Esophagus (tissue), 2 donors: ENCODE measurements around the gene SLC22A4. TPM values are rescaled to one million over a fixed set of nuclear protein-coding genes. Genes with fewer than 3 reads are reported as not detected.

Experiments
- H3K27ac ChIP-seq, 2 donors: one replicate each; pipeline ENCODE4 v1.5.1; 2013; ENCODE audit warnings: low read depth in 2 of 2, mild to moderate bottlenecking in 2 of 2, inconsistent platforms in 1 of 2, low read length in 1 of 2, moderate library complexity in 1 of 2
- H3K27me3 ChIP-seq, 2 donors: one replicate each; pipeline ENCODE4 v1.6.1; 2013; ENCODE audit warnings: low read length in 2 of 2, control low read depth in 1 of 2, mild to moderate bottlenecking in 1 of 2; ENCODE audit not compliant: insufficient read depth in 2 of 2, control insufficient read depth in 1 of 2
- H3K36me3 ChIP-seq, 2 donors: one replicate each; pipeline ENCODE4 v1.6.1; 2013; ENCODE audit warnings: low read length in 1 of 2; ENCODE audit not compliant: control insufficient read depth in 2 of 2, insufficient read depth in 2 of 2
- H3K4me1 ChIP-seq, 2 donors: one replicate each; pipeline ENCODE4 v1.6.1; 2013; ENCODE audit warnings: low read length in 1 of 2; ENCODE audit not compliant: control insufficient read depth in 2 of 2, insufficient read depth in 2 of 2
- H3K4me3 ChIP-seq, 2 donors: one replicate each; pipeline ENCODE4 v1.5.1; 2013; ENCODE audit warnings: low read length in 2 of 2, mild to moderate bottlenecking in 2 of 2, low read depth in 1 of 2, moderate library complexity in 1 of 2
- H3K9me3 ChIP-seq, 2 donors: one replicate each; pipeline ENCODE4 v1.6.1; 2013; ENCODE audit warnings: mild to moderate bottlenecking in 2 of 2, low read depth in 1 of 2, low read length in 1 of 2, moderate library complexity in 1 of 2; ENCODE audit not compliant: control insufficient read depth in 2 of 2, insufficient read depth in 1 of 2
- WGBS, 2 donors: extraction: QIAGEN DNeasy Blood & Tissue Kit; methylation state at CpG; one replicate each; pipeline ENCODE4 v1.1.7; 2013; 5-methylcytosine and 5-hydroxymethylcytosine counted together
- polyA plus RNA-seq, 2 donors: library from polyadenylated mRNA; stranded (reverse); fragments of 200-250 nt; gene quantifications; one replicate each; pipeline ENCODE4 v1.2.3, GENCODE V29; 2013
- donor health status: healthy with polysubstance abuse.
- donor health status: Bipolar disorder and iron deficiency.

The SLC22A4 gene
- polyA plus RNA-seq, 2 donors: 0.14 to 0.16 TPM

DNA sequence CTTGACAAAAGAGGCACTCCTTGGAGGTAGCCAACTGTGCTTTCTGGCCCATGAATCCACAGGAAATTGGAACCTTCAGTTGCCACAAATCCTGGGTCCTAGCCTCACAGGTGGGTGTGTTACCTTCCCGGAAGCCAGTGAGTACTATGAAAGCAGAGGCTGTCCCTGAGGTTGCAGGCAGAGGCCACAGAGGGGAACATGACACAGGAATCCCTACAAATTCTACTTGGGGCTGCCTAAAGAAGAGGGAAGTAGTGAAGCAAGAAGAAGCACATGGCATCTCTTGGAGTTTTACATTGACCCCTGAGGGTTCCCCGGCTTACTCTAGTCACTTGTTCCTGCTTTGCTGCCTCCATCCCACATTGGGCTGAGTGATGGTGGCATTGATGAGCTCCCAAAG lies 77.9 kb downstream of the SLC22A4 start:
- no peak overlapping the region for H3K27ac ChIP-seq
- no peaks in the 10 kb centered on the region for H3K9me3 ChIP-seq
- peaks cover 6 to 7% of the 10 kb centered on the region in 2 donors for H3K4me1 ChIP-seq
- no peaks in the 10 kb centered on the region for H3K36me3 ChIP-seq
- WGBS, 2 donors: 67 to 69% methylated on average over 2 of the region's 2 CpGs
- H3K4me3 ChIP-seq: no peak overlapping the region
- no peaks in the 10 kb centered on the region for H3K27me3 ChIP-seq

DNA sequence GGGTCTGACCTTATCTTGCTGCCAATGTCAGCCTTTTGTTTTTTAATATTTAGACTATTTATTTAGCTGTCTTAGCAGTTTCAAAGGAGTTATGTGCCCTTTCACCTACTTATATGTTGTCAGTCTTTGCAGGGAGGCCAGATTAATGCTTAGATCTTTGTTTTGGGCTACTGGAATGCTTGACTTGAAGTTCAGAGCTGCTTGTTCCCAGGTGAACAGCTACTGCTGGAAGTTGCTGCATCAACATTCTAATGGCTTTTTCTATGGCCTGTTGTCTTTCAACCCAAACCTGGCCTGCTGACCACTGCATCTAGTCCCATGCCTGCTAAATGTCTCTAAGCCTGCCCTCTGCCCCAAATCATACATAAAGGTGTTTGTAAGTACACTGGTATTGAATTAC lies 78.3 kb downstream of the SLC22A4 start:
- Histone ChIP-seq H3K27ac (no peak overlapping the region), H3K9me3 (no peaks in the 10 kb centered on the region), H3K27me3 (no peaks in the 10 kb centered on the region), H3K36me3 (no peaks in the 10 kb centered on the region), H3K4me3 (no peak overlapping the region), H3K4me1 (peaks cover 6 to 7% of the 10 kb centered on the region in 2 donors)

DNA sequence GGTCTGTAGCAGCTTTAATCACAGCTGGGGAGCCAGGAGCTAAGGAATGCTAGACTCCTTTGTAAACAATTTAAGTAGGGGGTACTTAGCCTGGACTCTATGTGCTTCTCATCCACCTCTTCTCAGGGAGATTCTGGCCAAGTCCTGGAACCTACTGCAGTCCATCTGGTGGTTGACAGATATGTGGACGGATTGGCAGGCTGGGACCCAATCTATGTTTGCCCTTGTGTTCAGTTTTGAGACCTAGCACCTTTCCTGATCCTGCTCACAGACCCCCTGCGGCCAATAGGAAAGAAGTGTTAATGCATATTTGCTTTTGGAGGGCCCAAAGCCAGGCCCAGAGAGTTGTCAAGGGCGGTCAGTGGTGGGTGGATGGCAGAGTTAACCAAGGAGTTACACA lies 81.8 kb downstream of the SLC22A4 start:
- WGBS, 2 donors: 89 to 96% methylated on average over 3 of the region's 3 CpGs

DNA sequence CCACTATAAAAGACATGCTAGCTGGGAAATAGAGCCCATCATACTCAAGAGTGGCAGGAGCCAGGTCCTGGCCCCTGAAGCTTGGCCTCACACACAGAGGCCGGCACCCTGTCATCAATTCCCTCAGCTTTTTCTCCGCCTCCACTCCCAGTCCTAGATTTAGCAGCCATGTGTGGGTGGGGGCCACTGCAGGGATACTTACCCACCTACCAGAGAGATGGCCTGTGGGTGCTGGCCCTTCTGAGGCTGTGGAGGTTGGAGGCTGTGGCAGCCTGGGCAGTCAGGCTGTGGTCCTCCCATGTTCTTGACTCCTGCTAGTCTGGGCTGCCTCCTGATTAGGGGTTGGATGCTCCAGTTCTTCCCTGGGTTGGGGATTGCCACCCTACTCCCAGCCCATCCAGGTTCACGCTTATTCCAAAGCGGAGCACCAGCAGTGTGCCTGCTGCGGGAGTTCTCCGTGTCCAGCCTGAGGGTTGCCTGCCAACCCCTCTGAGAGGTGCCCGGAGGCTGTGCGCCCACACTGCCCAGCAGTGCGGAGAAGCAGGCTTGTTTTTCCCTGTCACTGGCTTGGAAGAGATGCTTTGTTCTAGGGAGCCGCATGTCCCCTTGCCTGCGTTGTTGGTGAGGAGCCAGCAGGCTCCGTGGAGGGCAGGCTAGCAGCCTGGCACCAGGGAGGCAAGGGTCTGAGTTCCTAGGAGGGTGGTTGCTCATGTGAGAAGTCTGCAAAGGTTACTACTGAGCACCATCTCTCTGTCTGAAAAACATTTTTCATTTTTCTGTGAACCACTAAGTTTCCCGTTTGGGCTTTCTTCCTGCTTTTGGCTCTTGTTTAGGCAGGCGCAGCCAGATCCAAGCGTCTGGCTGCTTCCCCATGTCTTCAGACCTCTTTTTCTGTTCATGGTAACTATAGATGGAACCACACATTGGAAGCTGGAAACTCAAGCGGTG lies 82.8 kb downstream of the SLC22A4 start:
- Histone ChIP-seq H3K9me3 (no peaks in the 10 kb centered on the region), H3K27me3 (no peaks in the 10 kb centered on the region), H3K27ac (no peak overlapping the region), H3K36me3 (peaks cover 0 to 3% of the 10 kb centered on the region in 2 donors), H3K4me3 (no peak overlapping the region), H3K4me1 (peaks cover 0 to 2% of the 10 kb centered on the region in 2 donors)
- WGBS, 2 donors: 71 to 77% methylated on average over 16 of the region's 16 CpGs

More for the DNA sequence above, 81.8 kb downstream of the SLC22A4 start:
- Histone ChIP-seq H3K4me1 (peaks cover 0 to 3% of the 10 kb centered on the region in 2 donors), H3K9me3 (no peaks in the 10 kb centered on the region), H3K36me3 (peaks cover 0 to 3% of the 10 kb centered on the region in 2 donors), H3K4me3 (no peak overlapping the region), H3K27ac (no peak overlapping the region), H3K27me3 (no peaks in the 10 kb centered on the region)

DNA sequence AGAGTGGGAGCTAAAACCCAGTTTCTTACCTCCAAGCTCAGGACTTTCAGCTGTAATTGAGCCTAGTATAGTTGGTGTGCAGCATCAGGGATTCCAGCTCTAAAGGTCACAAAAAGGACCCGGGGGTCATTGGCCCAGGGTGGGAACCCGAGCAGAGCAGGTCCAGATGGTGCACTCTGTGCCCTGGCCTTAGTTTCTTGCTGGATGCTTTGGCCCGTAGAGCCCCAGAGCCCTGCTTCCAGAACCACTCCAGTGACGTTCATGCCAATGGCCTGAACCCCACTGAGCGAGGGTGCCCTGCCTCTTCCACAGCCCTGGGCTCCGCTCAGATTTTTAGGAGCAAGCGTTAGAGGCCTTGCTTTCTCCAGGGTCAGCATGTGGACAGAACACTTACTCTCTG lies 83.5 kb downstream of the SLC22A4 start:
- peaks cover 0 to 2% of the 10 kb centered on the region in 2 donors for H3K4me1 ChIP-seq
- WGBS, 2 donors: 83 to 91% methylated on average over 7 of the region's 7 CpGs
- no peak overlapping the region for H3K27ac ChIP-seq

DNA sequence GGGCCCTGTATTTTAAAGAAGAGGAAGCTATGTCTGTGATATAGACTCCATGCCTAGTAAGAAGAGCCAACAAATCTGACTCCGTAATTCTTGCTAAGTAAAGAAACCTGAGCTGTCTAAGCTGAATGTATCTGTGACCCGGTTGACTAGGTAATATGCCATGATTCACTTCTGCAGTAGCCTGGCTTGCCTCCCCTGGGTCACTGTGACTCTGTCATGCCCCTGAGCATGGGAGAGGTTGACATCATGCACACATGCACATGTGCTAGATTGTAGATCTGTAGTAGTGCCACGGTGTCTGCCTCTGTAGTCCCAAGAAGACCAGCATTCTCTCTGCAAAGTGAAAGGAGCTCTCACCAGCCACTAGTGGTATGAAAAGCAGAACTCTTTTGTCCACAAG lies 84.4 kb downstream of the SLC22A4 start:
- Histone ChIP-seq H3K4me1 (peaks cover 0 to 2% of the 10 kb centered on the region in 2 donors), H3K9me3 (no peaks in the 10 kb centered on the region), H3K27ac (no peak overlapping the region), H3K4me3 (no peak overlapping the region), H3K36me3 (peaks cover 0 to 3% of the 10 kb centered on the region in 2 donors), H3K27me3 (no peaks in the 10 kb centered on the region)
- WGBS, 2 donors: 69 to 81% methylated on average over 3 of the region's 3 CpGs

More for the DNA sequence above, 83.5 kb downstream of the SLC22A4 start:
- Histone ChIP-seq H3K27me3 (no peaks in the 10 kb centered on the region), H3K9me3 (no peaks in the 10 kb centered on the region), H3K36me3 (peaks cover 0 to 3% of the 10 kb centered on the region in 2 donors), H3K4me3 (no peak overlapping the region)

DNA sequence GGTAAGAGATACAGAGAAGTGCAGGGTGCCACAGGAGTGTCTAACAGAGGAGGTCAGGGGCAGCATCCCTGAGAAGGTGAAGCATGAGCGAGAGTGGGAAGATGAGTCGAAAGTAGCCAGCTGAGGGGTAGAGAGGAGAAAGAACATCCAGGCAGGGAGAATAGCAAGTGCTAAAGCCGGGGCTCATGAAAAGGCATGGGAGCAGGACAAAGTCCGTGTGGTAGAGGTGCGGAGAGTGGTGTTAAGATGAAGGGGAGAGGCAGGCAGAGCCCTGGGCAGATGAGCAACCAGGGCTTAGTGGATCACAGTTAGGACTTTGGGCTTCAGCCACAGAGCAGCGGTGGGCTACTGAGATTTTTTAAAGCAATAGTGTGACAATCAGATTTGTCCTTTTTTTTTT lies 85.9 kb downstream of the SLC22A4 start:
- H3K4me1 ChIP-seq: peaks cover 0 to 2% of the 10 kb centered on the region in 2 donors
- no peaks in the 10 kb centered on the region for H3K27me3 ChIP-seq
- H3K4me3 ChIP-seq: no peak overlapping the region
- H3K9me3 ChIP-seq: no peaks in the 10 kb centered on the region
- 82 to 94% methylated on average over 6 of the region's 6 CpGs for WGBS, 2 donors
- no peak overlapping the region for H3K27ac ChIP-seq
- H3K36me3 ChIP-seq: peaks cover 0 to 6% of the 10 kb centered on the region in 2 donors

DNA sequence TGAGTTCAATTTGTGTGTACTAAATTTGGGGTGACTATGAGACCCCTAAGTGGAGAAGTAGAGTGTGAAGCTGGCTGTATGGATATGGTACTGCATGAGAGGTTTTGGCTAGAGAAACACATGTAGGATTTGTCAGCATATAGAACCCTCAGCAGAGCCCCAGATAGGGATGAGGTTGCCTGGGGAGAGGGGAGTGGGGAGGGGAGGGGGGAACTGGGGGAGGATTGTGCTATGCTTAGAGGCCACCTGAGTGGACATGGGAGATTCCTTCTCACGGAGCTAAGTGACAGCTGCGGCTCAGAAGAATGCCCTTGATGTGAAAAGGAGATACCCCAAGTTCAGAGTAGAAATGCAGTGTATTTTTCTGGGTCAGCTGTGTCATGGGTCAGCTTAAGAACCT lies 86.5 kb downstream of the SLC22A4 start:
- Histone ChIP-seq H3K4me3 (no peak overlapping the region), H3K36me3 (peaks cover 0 to 6% of the 10 kb centered on the region in 2 donors), H3K27ac (no peak overlapping the region), H3K9me3 (no peaks in the 10 kb centered on the region), H3K4me1 (peaks cover 2 to 5% of the 10 kb centered on the region in 2 donors), H3K27me3 (no peaks in the 10 kb centered on the region)
- 65 to 73% methylated on average over 2 of the region's 2 CpGs for WGBS, 2 donors

DNA sequence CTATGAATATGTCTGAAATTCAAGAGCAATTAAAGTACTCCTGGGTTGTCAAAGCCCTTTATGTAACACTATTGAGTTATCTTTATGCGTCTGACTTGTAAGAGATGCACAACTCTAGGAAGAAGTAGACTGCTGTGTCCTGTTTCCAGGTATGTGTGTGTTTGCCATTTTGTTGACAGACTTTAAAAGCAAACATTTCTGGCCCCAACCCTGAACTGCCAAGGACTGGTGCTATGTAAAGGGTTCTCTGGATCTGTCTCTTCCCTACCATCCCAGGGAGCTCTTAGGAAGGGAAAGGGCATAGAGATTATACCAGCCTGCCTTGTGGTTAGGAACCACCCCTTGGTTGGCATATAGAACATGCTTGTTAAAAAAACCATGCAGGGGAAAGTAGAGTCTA lies 87.4 kb downstream of the SLC22A4 start:
- no peak overlapping the region for H3K4me3 ChIP-seq
- H3K9me3 ChIP-seq: no peaks in the 10 kb centered on the region
- H3K27ac ChIP-seq: peak overlapping the region in 1 of 2 donors; percentile 69
- WGBS, 2 donors: 42 to 68% methylated on average over 1 of the region's 1 CpG
- H3K27me3 ChIP-seq: no peaks in the 10 kb centered on the region
- H3K36me3 ChIP-seq: peaks cover 0 to 6% of the 10 kb centered on the region in 2 donors
- H3K4me1 ChIP-seq: peaks cover 4 to 6% of the 10 kb centered on the region in 2 donors

DNA sequence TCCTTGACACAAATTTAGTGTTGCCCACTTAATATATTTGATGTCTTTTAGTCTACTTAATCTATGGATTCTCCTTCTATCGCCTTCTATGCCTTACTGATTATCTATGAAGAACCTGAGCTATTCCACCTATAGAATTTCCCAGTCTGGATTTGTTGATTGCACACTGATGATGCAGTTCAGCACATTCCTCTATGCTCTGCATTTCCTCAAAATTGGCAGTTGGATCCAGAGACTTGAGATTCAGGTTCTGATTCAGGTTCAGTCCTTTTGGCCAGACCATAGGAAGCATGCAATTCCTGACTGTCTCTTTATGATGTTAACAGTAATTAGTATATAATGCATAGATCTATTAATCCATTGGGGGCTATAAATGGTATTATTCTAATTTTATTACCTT lies 89.1 kb downstream of the SLC22A4 start:
- H3K27me3 ChIP-seq: no peaks in the 10 kb centered on the region
- H3K27ac ChIP-seq: no peak overlapping the region
- peaks cover 0 to 6% of the 10 kb centered on the region in 2 donors for H3K36me3 ChIP-seq
- H3K4me3 ChIP-seq: no peak overlapping the region
- H3K4me1 ChIP-seq: peaks cover 7 to 13% of the 10 kb centered on the region in 2 donors
- 56 to 98% methylated on average over 1 of the region's 1 CpG for WGBS, 2 donors
- H3K9me3 ChIP-seq: no peaks in the 10 kb centered on the region
